Lower leg skin (tissue), 4 donors: Measurements from ENCODE around the gene CAMK2N2. TPM values are rescaled to one million over a fixed set of nuclear protein-coding genes. Genes with fewer than 3 reads are reported as not detected.

Experiments
- DNase-seq, 2 donors: peaks; one replicate each; pipeline ENCODE4 v3.0.0-alpha.2; 2019; ENCODE audit warnings: low spot score in 2 of 2
- H3K4me3 ChIP-seq: fragments of 200-600 bp; sonication (generic); 2 replicates; pipeline ENCODE4 v1.5.1; 2017; ENCODE audit warnings: mild to moderate bottlenecking, low read depth; ENCODE audit not compliant: poor library complexity, severe bottlenecking
- CTCF ChIP-seq, 3 donors: fragments of 450-650 bp; IDR thresholded peaks; one replicate each; pipeline ENCODE4 v1.5.1; 2016; ENCODE audit warnings: antibody characterized with exemption in 3 of 3, mild to moderate bottlenecking in 3 of 3, moderate library complexity in 2 of 3
- POLR2A ChIP-seq, 2 donors: fragments of 450-650 bp; IDR thresholded peaks; one replicate each; pipeline ENCODE4 v1.6.1; 2016 to 2017; ENCODE audit warnings: antibody characterized with exemption in 2 of 2, mild to moderate bottlenecking in 1 of 2, moderate library complexity in 1 of 2
- WGBS, 2 donors: methylation state at CpG; one replicate each; pipeline ENCODE4 v1.1.5; 2018; 5-methylcytosine and 5-hydroxymethylcytosine counted together
- intact Hi-C: fragments of 100-400 bp; cut with DNase I; formaldehyde crosslinking; loops from one replicate; pipeline ENCODE4 v1.15.0; 2023; ENCODE audit warnings: low total_unique reads
- total RNA-seq, 4 donors: library from RNA; depleted of rRNA; stranded (reverse); fragments of >200 nt; gene quantifications; one replicate each; pipeline ENCODE4 v1.1.0, GENCODE V29; 2016

CAMK2N2 gene
- total RNA-seq, 4 donors from 2014 or later = not detected

- intact Hi-C loops = no loop called here
- WGBS, 2 donors = 0 to 1% methylated on average over 48 to 53 of the region's 54 CpGs
- no peak for TF ChIP-seq CTCF (IDR thresholded peaks at IDR 0.05)
- no peak for TF ChIP-seq POLR2A (IDR thresholded peaks at IDR 0.05)
- DNase-seq = peak; percentile 95 to 99
- H3K4me3 ChIP-seq = peak within 1 kb of the TSS; percentile 71
Measured at GRCh38 chr3:184249412-184250166, 11.8 kb downstream of the CAMK2N2 start, which contains the start of gene EEF1AKMT4. Gene EEF1AKMT4, plus strand, starts transcription at chr3:184249672. Its CDS starts 23 bp downstream, at chr3:184249695.

GRCh38 chr3:184248454-184249411, 12.6 kb downstream of the CAMK2N2 start, which contains the start of gene ALG3:
Gene ALG3, minus strand, starts transcription at chr3:184248962. Its CDS starts 22 bp downstream, at chr3:184248940.
- 0 to 1% methylated on average over 33 to 40 of the region's 49 CpGs for WGBS, 2 donors
- DNase-seq = peak; percentile 66 to 96
- intact Hi-C loops = no loop called here
- TF ChIP-seq CTCF (IDR thresholded peaks at IDR 0.05) (no peak), POLR2A (IDR thresholded peaks at IDR 0.05) (no peak)
- H3K4me3 ChIP-seq = peak within 1 kb of the TSS; percentile 71

- DNase-seq = no peak
- 81 to 87% methylated on average over 5 of the region's 5 CpGs for WGBS, 2 donors
- intact Hi-C loops = loop anchor here (5.0 kb wide), 1 partner anchor 100 kb away; no protein-coding TSS in a partner anchor
- H3K4me3 ChIP-seq = no peak overlapping the region
- TF ChIP-seq POLR2A (IDR thresholded peaks at IDR 0.05) (no peak), CTCF (IDR thresholded peaks at IDR 0.05) (no peak)
Measured at GRCh38 chr3:184242297-184242685, 19.1 kb downstream of the CAMK2N2 start.

GRCh38 chr3:184241447-184242296, 19.7 kb downstream of the CAMK2N2 start:
- DNase-seq = no peak
- TF ChIP-seq POLR2A (IDR thresholded peaks at IDR 0.05) (no peak), CTCF (IDR thresholded peaks at IDR 0.05) (peak in 1 of 3 donors; percentile 40)
- intact Hi-C loops = loop anchor here (5.0 kb wide), 1 partner anchor 99 kb away; no protein-coding TSS in a partner anchor
- WGBS, 2 donors = 28 to 35% methylated on average over 8 to 12 of the region's 46 CpGs
- H3K4me3 ChIP-seq = no peak overlapping the region

- no peak for DNase-seq
- 51 to 54% methylated on average over 9 to 14 of the region's 17 CpGs for WGBS, 2 donors
- H3K4me3 ChIP-seq = no peak overlapping the region
- no peak for TF ChIP-seq CTCF (IDR thresholded peaks at IDR 0.05)
- TF ChIP-seq POLR2A (IDR thresholded peaks at IDR 0.05) = no peak
- intact Hi-C loops = loop anchor here (5.0 kb wide), 1 partner anchor 99 kb away; no protein-coding TSS in a partner anchor
Measured at GRCh38 chr3:184241141-184241446, 20.3 kb downstream of the CAMK2N2 start.
